Occipital lobe (tissue), 2 donors: ENCODE data around the gene SLC2A11. TPM values are rescaled to one million over a fixed set of nuclear protein-coding genes. Genes with fewer than 3 reads are reported as not detected.
"Not testable (repeated sequence)": the region's sequence is repeated elsewhere in the genome, so short reads cannot be mapped to it uniquely, and the experiment has no call there.

Source experiments
- DNase-seq: peaks from one replicate; lab custom pipeline; 2025; lab: John Stamatoyannopoulos, UW
- total RNA-seq: library from RNA; depleted of rRNA; stranded (reverse); fragments of >200 nt; gene quantifications from one replicate; pipeline ENCODE4 v1.2.3, GENCODE V29; 2014

The SLC2A11 gene
- total RNA-seq, 1 donor from 2014 or later, result 8.4 TPM

DNA sequence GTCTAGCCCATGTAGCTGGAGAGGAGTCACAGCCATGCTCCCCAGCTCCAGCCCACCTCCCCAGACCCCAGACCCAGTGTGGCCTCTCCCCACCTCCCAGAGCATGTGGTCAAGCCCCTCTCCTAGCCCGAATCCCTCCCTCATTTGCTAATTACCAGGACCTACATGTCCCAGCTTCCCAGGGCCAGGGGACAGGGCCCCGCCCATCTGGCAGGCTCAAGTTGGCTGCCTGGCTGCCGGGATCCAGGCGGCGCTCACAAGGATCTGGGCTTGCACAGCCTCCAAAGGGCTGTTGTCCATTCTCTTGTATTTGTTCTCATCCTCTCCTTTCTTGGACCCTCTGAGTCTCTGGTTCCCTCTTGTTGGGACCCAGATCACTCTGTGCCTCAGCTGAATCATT is 31.9 kb downstream of the SLC2A11 start:
- no peak for DNase-seq

DNA sequence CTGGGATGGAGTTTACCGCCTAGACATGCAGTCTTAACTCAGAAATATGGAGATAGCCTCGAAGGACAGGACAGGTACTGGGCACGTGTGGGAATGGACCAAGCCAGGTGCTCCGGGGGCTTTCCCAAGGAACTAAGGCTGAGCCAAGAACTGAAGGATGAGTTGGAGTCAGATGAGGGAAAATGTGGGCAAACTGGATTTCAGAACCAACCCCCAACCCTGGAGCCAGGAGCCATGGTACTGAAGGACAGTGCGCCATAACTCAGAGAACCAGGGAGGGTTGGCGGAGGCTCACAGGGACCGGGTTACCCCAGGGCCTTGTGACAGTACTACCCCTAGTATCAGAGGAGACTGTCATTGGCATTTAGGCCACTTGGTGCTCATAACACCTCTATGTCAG is 34.1 kb downstream of the SLC2A11 start:
- no peak for DNase-seq

DNA sequence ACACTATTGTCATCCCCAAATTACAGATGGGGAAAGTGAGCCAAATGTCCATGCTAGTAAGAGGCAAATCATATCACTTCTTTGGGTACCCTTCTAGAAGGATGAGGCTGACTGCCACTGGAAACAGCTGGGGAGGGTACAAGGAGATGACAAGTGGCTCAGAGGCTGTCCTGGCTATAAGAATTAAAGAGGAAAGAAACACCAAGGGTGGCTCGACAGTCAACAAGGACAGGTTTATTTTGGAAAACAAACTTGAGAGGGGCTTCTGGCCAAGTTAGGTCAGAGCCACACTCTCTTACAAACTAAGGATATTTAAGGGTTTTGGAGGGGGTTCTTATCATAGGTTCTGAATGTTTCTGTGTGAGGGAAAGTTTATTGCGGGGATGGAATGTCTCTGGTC is 34.5 kb downstream of the SLC2A11 start:
- DNase-seq, result no peak

DNA sequence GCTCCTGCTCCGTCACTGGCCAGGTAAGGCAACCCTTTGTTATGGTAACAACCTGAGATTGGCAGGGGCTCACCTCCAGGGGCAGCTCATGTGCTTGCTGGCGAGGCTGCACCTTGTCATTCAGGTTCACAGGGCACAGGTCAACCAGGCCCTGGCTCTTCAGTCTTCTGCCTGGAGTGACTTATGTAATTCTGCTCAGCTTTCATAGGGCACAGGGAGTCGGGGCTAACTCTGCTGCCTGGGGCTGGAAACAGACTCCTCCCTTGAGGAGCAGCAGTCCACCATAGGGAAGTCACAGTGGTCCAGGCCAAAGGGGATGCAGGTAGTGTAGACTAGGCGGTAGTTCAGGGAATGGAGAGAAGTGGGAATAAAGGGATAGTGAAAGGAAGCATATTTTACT is 35.0 kb downstream of the SLC2A11 start:
- no peak for DNase-seq

DNA sequence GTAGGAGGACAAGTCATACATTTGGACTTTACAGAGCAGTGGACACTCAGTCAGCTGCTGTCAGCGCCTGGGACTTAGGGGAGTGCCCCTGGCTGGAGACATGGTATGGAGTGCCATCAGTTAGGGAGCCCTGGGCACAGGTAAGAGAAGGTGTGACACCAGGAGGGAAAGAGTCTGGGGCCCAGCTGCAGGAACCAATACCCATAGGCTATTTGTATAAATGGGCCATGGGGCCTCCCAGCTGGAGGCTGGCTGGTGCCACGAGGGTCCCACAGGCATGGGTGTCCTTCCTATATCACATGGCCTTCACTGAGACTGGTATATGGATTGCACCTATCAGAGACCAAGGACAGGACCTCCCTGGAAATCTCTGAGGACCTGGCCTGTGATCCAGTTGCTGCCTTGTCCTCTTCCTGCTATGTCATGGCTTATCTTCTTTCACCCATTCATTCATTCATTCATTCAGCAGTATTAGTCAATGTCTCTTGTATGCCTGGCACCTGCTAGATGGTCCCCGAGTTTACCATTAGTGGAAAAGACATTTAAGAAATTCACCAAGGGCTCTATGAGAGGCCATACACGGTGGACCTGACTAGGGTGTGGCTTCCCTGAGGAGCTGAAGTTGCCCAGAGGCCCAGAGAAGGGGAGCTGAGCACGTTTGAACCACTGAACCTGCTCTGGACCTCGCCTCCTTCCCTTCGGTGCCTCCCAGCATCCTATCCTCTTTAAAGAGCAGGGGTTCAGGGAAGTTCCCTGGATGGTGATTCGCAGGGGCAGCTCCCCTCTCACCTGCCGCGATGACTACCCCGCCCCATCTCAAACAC is 35.7 kb downstream of the SLC2A11 start:
- no peak for DNase-seq

DNA sequence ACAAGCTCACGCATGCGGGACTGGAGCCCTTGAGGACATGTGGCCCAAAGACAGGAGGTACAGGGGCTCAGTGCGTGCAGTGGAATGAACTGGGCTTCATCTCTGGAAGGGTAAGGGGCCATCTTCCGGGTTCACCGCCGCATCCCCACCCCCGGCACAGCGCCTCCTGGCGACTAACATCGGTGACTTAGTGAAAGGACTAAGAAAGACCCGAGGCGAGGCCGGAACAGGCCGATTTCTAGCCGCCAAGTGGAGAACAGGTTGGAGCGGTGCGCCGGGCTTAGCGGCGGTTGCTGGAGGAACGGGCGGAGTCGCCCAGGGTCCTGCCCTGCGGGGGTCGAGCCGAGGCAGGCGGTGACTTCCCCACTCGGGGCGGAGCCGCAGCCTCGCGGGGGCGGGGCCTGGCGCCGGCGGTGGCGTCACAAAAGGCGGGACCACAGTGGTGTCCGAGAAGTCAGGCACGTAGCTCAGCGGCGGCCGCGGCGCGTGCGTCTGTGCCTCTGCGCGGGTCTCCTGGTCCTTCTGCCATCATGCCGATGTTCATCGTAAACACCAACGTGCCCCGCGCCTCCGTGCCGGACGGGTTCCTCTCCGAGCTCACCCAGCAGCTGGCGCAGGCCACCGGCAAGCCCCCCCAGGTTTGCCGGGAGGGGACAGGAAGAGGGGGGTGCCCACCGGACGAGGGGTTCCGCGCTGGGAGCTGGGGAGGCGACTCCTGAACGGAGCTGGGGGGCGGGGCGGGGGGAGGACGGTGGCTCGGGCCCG is 36.5 kb downstream of the SLC2A11 start, which contains the start of gene MIF:
MIF (plus strand) TSS at position 439 of the 765 bp plus-strand sequence; CDS start at position 531, 92 bp downstream.
- peak; percentile 93 for DNase-seq

DNA sequence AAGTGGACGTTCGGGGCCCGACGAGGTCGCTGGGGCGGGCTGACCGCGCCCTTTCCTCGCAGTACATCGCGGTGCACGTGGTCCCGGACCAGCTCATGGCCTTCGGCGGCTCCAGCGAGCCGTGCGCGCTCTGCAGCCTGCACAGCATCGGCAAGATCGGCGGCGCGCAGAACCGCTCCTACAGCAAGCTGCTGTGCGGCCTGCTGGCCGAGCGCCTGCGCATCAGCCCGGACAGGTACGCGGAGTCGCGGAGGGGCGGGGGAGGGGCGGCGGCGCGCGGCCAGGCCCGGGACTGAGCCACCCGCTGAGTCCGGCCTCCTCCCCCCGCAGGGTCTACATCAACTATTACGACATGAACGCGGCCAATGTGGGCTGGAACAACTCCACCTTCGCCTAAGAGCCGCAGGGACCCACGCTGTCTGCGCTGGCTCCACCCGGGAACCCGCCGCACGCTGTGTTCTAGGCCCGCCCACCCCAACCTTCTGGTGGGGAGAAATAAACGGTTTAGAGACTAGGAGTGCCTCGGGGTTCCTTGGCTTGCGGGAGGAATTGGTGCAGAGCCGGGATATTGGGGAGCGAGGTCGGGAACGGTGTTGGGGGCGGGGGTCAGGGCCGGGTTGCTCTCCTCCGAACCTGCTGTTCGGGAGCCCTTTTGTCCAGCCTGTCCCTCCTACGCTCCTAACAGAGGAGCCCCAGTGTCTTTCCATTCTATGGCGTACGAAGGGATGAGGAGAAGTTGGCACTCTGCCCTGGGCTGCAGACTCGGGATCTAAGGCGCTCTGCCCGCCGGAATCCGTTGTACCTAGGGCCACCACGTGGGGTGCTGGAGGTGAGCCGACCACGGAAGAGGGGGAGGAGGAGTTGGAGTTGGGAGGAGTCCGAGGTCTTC is 37.3 kb downstream of the SLC2A11 start:
- peak; percentile 74 for DNase-seq

DNA sequence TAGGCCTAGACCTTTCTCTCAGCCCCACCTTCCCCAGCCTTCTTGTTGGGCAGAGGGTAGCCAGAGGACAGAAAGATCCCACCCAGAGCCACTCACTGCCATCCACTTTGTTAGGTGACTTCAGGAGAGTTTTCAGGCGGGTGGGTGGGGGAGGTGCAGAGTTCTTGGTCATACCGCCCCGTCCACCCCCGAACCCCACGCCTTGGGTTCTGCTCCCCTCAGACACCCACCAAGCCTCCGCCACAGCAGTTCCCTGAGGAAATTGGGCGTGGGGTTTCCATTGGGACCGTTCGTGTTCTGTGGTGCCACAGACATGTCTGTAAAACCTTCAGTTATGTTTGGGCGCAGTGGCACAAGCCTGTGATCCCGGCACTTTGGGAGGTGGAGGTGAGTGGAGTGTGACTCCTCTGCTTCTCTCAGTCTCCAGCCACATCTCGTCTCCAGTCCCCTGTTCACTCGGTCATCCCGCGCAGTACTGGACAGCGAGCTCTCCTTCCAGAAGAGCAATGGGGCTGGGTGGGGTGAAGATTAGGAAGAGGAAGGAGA is 38.0 kb downstream of the SLC2A11 start:
- no peak for DNase-seq

DNA sequence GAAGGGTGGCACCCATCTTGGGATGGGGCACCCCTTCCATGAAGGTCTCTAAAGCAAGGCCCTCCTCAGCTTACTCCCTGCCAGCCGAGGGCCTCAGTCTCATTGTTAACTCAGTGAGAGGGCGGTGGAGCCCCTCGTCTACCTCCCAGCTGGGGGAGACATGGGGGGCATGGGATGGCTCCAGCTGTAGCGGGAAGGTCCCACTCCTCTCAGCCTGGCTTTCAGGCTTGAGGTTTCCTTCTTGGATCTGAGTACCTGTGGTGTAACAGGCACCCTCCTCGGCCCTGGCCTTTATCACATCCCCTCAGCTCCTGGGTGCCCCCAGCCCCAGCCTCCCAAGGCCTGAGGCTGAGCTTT is 38.5 kb downstream of the SLC2A11 start:
- DNase-seq, result no peak

DNA sequence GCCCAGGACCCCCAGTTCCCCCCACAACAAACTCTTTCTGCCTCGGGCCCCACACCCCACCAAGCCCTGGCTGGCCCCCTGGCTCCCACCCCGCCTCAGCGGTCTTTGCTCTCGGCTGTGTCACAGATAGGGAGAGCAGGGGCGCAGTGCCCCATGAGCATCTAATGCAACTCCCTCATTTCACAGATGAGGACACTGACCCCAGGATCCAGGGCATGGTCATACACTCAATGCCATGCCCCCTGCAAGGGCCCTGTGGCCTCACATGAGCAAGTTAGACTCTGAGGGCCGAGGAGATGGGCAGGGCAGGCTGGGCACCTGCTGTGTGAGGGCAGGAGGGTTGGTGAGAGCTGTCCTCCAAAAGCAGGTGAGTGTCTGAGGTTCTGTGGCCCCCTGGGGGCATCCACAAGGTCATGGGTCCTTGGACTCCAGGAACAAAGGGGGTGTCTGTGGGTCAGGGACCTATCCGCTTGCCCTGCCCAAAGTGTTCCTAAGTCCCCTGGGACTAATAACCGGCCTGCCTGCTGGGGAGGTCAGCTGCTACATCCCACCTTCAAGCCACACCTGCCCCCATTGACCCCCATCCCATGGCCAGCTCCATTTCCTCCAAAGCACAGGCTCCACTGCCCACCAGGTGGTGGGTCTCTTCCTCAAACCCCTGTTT is 39.0 kb downstream of the SLC2A11 start:
- no peak for DNase-seq

DNA sequence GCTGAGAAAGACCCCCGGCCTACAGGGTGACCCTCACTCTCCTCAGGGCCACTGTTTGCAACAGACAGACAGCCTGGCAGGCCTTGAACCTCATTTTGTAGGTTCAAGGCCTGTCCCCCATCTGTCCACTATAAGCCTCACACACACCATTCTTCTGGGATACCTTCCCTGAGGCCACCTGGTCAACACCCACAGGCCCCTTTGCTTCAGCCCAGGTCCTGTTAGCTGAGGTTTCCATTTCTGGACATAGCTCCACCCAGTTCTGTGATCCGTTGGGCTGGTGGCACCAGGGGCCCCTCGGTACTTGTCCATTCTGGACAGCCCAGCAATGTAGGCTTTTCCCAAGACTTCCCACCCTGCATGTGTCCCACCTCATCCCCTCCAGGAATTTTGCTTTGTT is 39.6 kb downstream of the SLC2A11 start:
- DNase-seq, result no peak

DNA sequence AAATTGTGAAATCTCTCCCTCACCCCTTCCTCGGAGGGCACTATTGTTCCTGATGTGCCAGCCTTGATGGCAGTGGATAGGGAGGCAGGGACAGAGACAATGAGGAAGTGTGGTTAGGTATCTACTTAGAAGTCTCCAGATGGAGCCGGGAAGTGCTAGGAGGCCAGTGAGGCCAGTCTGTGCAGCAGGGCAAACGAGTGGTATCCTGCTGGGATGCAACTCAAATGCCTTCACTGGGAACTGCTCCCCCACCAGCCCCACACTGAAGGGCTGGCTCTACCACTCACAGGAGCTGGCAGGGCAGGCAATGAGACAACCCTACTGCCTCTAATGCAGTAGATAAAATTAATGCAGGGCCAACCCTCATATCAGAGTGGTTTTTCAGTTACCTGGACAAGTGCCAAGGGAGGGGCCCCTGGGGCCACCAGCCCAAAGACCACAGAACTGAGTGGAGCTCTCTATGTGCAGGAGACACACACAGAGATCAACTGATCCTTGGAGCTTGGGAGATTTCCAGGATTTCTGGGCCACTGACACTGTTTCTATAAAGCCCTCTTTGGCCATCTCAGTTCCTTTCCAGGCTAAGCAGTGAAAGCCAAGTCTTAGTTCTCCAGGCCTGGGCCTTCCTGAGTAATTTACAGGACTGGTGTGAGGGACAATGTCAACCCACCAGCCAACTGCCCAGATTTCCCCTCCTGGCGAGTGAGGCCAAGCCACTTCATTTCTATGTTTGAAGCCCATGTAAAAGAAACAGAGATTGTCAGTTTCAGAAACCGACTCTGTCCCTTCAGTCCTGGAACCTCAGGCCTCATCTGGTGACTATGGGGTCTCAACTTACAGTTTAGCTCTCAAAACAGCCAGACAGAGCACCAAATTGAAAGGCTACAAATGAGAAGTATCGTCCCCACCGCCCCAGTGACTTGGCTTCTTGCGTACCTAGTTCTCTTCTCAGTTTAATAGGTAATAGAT is 40.6 kb downstream of the SLC2A11 start:
- DNase-seq, result no peak

DNA sequence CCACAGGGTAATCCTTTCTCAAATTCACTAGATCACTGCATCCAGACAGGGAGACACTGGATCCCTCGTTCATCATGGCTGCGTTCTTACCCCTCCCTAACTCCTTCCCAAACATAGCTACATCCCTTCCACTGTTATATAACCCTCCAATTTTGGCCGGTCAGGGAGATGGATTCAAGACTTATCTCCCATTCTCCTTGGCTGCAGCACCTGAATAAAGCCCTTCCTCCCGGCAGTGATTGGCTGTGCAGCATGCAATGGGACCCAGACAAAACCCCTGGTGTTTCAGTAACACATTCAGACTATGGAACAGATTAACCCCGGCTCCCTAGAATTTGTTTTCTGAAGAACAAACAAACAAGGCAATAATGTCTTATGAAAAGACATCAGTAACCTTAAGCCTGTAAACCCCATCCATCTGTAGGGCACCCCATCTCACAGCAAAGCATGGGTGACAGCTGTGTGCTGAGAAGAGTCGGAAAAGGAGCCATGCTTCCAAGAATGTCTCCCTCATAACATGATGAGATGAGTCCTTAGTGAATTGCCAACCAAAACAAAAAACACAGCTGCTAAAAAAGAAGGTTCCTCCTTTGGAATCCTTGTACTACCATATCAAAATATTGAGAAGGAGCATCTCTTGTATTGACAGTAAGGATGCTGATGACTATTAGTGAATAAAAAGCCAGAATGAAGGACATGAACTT is 41.5 kb downstream of the SLC2A11 start:
- no peak for DNase-seq

DNA sequence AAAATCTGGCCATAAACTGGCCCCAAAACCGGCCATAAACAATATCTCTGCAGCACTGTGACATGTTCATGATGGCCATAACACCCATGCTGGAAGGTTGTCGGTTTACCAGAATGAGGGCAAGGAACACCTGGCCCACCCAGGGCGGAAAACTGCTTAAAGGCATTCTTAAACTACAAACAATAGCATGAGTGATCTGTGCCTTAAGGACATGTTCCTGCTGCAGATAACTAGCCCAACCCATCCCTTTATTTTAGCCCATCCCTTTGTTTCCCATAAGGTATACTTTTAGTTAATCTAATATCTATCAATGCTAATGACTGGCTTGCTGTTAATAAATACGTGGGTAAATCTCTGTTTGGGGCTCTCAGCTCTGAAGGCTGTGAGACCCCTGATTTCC is 42.6 kb downstream of the SLC2A11 start:
- DNase-seq, result not testable (repeated sequence)

DNA sequence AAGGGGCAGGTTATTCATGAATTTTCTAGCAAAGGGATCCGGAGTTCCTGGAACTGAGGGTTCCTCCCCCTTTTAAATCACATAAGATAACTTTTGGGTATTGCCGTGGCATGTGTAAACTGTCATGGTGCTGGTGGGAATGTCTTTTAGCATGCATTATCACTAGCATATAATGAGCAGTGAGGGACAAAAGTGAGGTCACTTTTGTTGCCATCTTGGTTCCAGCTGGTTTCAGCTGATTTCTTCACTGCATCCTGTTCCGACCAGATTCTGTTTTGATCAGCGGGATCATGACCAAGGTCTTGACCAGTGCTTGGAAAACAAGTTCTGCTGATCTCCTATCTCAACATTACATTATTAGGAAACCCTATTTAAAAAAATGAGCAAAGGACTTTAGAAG is 43.9 kb downstream of the SLC2A11 start:
- DNase-seq, result no peak

DNA sequence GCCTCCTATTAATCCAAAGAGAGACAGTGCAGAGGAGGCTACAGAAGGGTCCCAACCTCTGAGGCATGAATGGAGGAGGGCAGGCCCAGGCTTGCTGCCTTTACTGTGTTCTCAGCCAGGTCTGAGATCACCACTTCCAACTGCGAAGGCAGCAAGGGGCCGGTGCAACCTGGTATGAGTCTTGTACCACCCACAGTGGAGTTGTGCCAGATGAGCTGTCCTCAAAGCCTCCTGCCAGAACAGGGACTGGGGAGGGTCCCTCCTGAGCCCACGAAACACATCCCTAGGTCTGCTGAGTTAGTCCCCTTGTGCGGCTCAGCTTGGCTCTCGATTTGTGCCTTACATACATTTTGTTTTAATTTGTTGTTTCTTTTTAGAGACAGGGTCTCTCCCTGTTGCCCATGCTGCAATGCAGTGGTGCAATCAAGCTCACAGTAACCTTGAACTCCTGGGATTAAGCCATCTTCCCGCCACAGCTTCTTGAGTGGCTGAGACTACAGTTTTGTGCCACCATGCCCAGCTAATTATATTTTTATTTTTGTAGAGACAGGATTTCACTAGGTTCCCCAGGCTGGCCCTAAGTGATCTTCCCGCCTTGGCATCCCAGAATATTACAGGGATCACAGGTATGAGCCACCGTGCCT is 45.8 kb downstream of the SLC2A11 start:
- no peak for DNase-seq

DNA sequence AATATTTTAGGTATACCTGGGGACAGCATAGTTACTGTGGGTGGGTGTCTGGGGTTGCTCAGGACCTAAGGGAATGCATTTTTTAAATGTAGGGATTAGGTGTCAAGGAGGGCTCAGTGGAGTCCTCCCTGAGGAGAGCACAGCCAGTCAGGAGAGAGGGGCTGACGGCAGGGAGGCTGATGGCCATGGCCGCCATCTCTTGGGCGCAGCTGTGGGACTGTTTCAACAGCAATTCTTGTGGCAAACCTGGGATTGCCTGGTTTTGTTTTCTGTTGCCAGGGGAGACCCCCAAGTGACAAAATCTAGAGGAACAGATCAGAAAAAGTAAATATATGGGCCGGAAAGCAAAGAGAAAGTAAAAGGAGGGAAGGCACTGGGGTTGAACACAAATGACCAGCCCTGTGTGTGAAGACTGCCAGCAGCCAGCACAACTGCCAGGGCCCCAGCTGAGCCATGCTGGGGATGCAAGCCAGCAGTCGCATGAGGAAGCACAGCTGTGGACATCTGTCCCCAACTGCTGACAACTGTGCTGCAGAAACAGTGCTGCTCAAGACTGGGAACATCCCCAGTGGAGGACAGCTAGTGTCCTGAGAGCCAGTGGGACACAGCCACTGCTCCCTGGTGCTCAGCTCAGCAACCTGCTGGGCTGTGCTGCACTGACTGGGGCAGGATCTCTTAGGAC is 47.0 kb downstream of the SLC2A11 start:
- DNase-seq, result peak; percentile 70

DNA sequence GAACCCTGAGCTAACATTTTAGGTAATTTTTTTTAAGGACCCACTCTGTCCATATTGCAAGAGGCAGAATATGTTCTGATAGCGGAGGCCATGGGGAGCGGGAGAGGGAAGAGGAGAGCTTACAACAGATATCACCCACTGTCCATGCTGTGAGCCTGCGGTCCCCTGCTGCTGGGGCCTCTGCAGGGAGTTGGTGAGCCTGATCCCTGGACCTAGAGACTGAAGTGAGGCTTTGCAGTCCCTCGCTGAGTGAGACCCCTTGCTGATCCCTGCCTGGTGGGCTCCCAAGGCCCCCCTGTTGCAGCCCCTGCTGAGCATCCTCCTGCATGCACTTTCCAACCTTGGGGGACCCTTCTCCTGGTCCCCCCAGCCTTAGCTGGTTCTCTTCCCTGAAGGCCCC is 49.0 kb downstream of the SLC2A11 start:
- no peak for DNase-seq
